ENCODE measurements around the gene PLXNA1.

The PLXNA1 gene

GRCh38 chr3:126982471-126983175 lies at the start of gene PLXNA1:
PLXNA1 (plus strand) TSS chr3:126983115; CDS start chr3:126988594, 5,479 bp downstream.
- peak; percentile 62 to 78 for DNase-seq

GRCh38 chr3:126934031-126934531 lies 48.8 kb upstream of the PLXNA1 start:
- no peak for DNase-seq

GRCh38 chr3:126934991-126935390 lies 47.9 kb upstream of the PLXNA1 start:
- no peak for DNase-seq

GRCh38 chr3:126935756-126936509 lies 47.0 kb upstream of the PLXNA1 start:
- DNase-seq, result no peak

- peak in 1 of 2 experiments; percentile 22 for DNase-seq
These were observed 46.0 kb upstream of the PLXNA1 start for GRCh38 chr3:126936853-126937425.

GRCh38 chr3:126937533-126937932 lies 45.4 kb upstream of the PLXNA1 start:
- DNase-seq, result no peak

- no peak for DNase-seq
These were observed 44.9 kb upstream of the PLXNA1 start for GRCh38 chr3:126937973-126938372.

GRCh38 chr3:126938520-126939337 lies 44.2 kb upstream of the PLXNA1 start:
- DNase-seq, result no peak

- peak in 1 of 2 experiments; percentile 19 for DNase-seq
These were observed 43.6 kb upstream of the PLXNA1 start for GRCh38 chr3:126939338-126939718.

GRCh38 chr3:126939733-126940132 lies 43.2 kb upstream of the PLXNA1 start:
- DNase-seq, result no peak

- DNase-seq, result no peak
These were observed 41.1 kb upstream of the PLXNA1 start for GRCh38 chr3:126941721-126942270.

GRCh38 chr3:126944089-126944965 lies 38.6 kb upstream of the PLXNA1 start:
- no peak for DNase-seq

- no peak for DNase-seq
These were observed 37.7 kb upstream of the PLXNA1 start for GRCh38 chr3:126945171-126945721.

- DNase-seq, result no peak
These were observed 37.0 kb upstream of the PLXNA1 start for GRCh38 chr3:126945891-126946290.

GRCh38 chr3:126946405-126946804 lies 36.5 kb upstream of the PLXNA1 start:
- no peak for DNase-seq

GRCh38 chr3:126947429-126947828 lies 35.5 kb upstream of the PLXNA1 start:
- DNase-seq, result no peak

- DNase-seq, result no peak
These were observed 33.9 kb upstream of the PLXNA1 start for GRCh38 chr3:126948980-126949535.

- no peak for DNase-seq
These were observed 31.4 kb upstream of the PLXNA1 start for GRCh38 chr3:126951561-126951960.

- no peak for DNase-seq
These were observed 30.5 kb upstream of the PLXNA1 start for GRCh38 chr3:126952261-126952982.

Data from NCI-H524 (cell line).